K562 (cell line): ENCODE results near the gene IFIT2. TPM values are rescaled to one million over a fixed set of nuclear protein-coding genes. Genes with fewer than 3 reads are reported as not detected.

ENCODE experiments used
- ATAC-seq: fragments of 200-7000 bp; cut with Tn5 transposase; 3 replicates; pipeline ENCODE4 v1.9.1; 2020; ENCODE audit warnings: moderate library complexity
- BruUV-seq: library from RNA; stranded (reverse); fragments of 400-500 nt; replicated peaks from 2 replicates; lab custom pipeline; 2021; lab: Mats Ljungman, UMichigan
- CTCF ChIA-PET: fragments of 300-600 bp; formaldehyde crosslinking; extraction: SDS; loops from one replicate; lab custom pipeline; 2021; ENCODE audit warnings: low intra/inter-chr PET ratio; lab: Yijun Ruan, JAX
- POLR2A ChIA-PET: fragments of 300-600, 350-650 bp; sonication (Branson Sonifier 250); formaldehyde crosslinking; extraction: SDS; loops from one replicate; lab custom pipeline; 2021; ENCODE audit warnings: antibody characterized with exemption, inconsistent platforms; lab: Yijun Ruan, JAX
- DNase-seq, 4 experiments: peaks; one replicate each; pipeline versions ENCODE4 v3.0.0 to v3.0.0-alpha.2; 2011 to 2018; ENCODE audit warnings: low spot score in 3 of 4, mixed read lengths in 3 of 4; ENCODE audit errors: extremely low read depth in 1 of 4
- FAIRE-seq: peaks from 2 replicates; lab custom pipeline; 2011; peaks lifted over from hg19 to GRCh38; lab: Jason Lieb, UNC
- H2AFZ ChIP-seq: 2 replicates; pipeline ENCODE4 v1.6.0; 2011; ENCODE audit warnings: low read depth, low read length, control low read depth, inconsistent platforms
- H3K27ac ChIP-seq: fragments of 200-600 bp; 3 replicates; pipeline ENCODE4 v1.8.0; 2011; ENCODE audit warnings: low read depth, mild to moderate bottlenecking, control low read depth, inconsistent platforms, low read length, moderate library complexity, mixed read lengths; ENCODE audit errors: extremely low read depth
- H3K27me3 ChIP-seq, 2 experiments: fragments of 300-600 bp in 1 of 2; 2 replicates in 1 of 2; 3 replicates in 1 of 2; pipeline versions ENCODE4 v1.6.0 to v1.8.0; 2011; ENCODE audit warnings: inconsistent platforms in 2 of 2, low read length in 2 of 2, mild to moderate bottlenecking in 1 of 2, mixed read lengths in 1 of 2, moderate library complexity in 1 of 2; ENCODE audit not compliant: control insufficient read depth in 2 of 2, insufficient read depth in 2 of 2
- H3K36me3 ChIP-seq: fragments of 300-600 bp; 3 replicates; pipeline ENCODE4 v1.8.0; 2011; ENCODE audit warnings: mild to moderate bottlenecking, low read length, inconsistent platforms; ENCODE audit not compliant: control insufficient read depth, insufficient read depth
- H3K4me1 ChIP-seq, 2 experiments: fragments of 200-600 bp in 1 of 2; replicated peaks in 1 of 2; 2 replicates in 1 of 2; 3 replicates in 1 of 2; pipeline versions ENCODE4 v1.5.1 to v1.8.0; 2011; ENCODE audit warnings: inconsistent platforms in 2 of 2, low read length in 2 of 2, mild to moderate bottlenecking in 1 of 2, mixed read lengths in 1 of 2, moderate library complexity in 1 of 2; ENCODE audit not compliant: control insufficient read depth in 2 of 2, insufficient read depth in 2 of 2
- H3K4me2 ChIP-seq: 2 replicates; pipeline ENCODE4 v1.6.1; 2011; ENCODE audit warnings: low read length, control low read depth, inconsistent platforms, mixed read lengths; ENCODE audit not compliant: insufficient read depth
- H3K4me3 ChIP-seq: fragments of 200-600 bp; sonication (generic), shearing (Covaris generic); 2 replicates; pipeline ENCODE4 v1.5.1; 2016; ENCODE audit warnings: control low read depth, inconsistent platforms
- H3K79me2 ChIP-seq: fragments of 200-600 bp; 3 replicates; pipeline ENCODE4 v1.8.0; 2011; ENCODE audit warnings: low read length, inconsistent platforms; ENCODE audit not compliant: control insufficient read depth, insufficient read depth
- H3K9ac ChIP-seq, 2 experiments: 2 replicates each; pipeline versions ENCODE4 v1.6.0 to v1.6.1; 2011; ENCODE audit warnings: low read depth in 2 of 2, low read length in 2 of 2, control low read depth in 1 of 2, inconsistent platforms in 1 of 2, mild to moderate bottlenecking in 1 of 2, mixed read lengths in 1 of 2; ENCODE audit not compliant: insufficient read depth in 1 of 2
- H3K9me1 ChIP-seq: one replicate; pipeline ENCODE4 v1.6.0; 2011; ENCODE audit warnings: inconsistent platforms, mild to moderate bottlenecking, low read length, moderate library complexity; ENCODE audit not compliant: control insufficient read depth, insufficient read depth
- H3K9me3 ChIP-seq: replicated peaks from 2 replicates; pipeline ENCODE4 v1.5.1; 2011; ENCODE audit warnings: low read depth, low read length, inconsistent platforms; ENCODE audit not compliant: control insufficient read depth, insufficient read depth
- H4K20me1 ChIP-seq: replicated peaks from 2 replicates; pipeline ENCODE4 v1.6.1; 2011; ENCODE audit warnings: low read length, inconsistent platforms, mixed read lengths; ENCODE audit not compliant: control insufficient read depth, insufficient read depth
- EHMT2 ChIP-seq: fragments of 450-650 bp; IDR thresholded peaks from 2 replicates; pipeline ENCODE4 v1.6.1; 2018; ENCODE audit warnings: antibody characterized with exemption
- GTF3C2 ChIP-seq: IDR thresholded peaks from 3 replicates; pipeline ENCODE4 v1.6.1; 2011; ENCODE audit warnings: borderline replicate concordance, mild to moderate bottlenecking, moderate library complexity; ENCODE audit not compliant: insufficient read length; ENCODE audit errors: extremely low read depth
- HIVEP1 ChIP-seq: fragments of 250-450 bp; sonication (Bioruptor Pico); IDR thresholded peaks from 2 replicates; pipeline ENCODE4 v1.4.0; 2020; ENCODE audit warnings: mild to moderate bottlenecking
- MYBL2 ChIP-seq, 2 experiments: fragments of 450-650 bp in 1 of 2; sonication (generic) in 1 of 2; formaldehyde crosslinking in 1 of 2; IDR thresholded peaks; 2 replicates each; pipeline versions ENCODE4 v1.6.1 to v1.8.1; 2017 to 2022; ENCODE audit warnings: borderline replicate concordance in 1 of 2, inconsistent platforms in 1 of 2, low read depth in 1 of 2, mild to moderate bottlenecking in 1 of 2, missing genetic modification reagents in 1 of 2, moderate library complexity in 1 of 2
- SAFB2 ChIP-seq: fragments of 200-400 bp; formaldehyde crosslinking; IDR thresholded peaks from 2 replicates; pipeline ENCODE4 v1.6.1; 2018; ENCODE audit warnings: borderline replicate concordance, low read length, low read depth, moderate library complexity; ENCODE audit not compliant: severe bottlenecking
- SOX6 ChIP-seq: fragments of 450-650 bp; IDR thresholded peaks from 2 replicates; pipeline ENCODE4 v1.6.1; 2014; ENCODE audit warnings: mild to moderate bottlenecking
- TFAM ChIP-seq: fragments of 250-450 bp; sonication (Bioruptor Pico); conservative IDR thresholded peaks from 2 replicates; pipeline ENCODE4 v1.5.0; 2021; ENCODE audit warnings: mild to moderate bottlenecking, moderate library complexity
- ZNF354B ChIP-seq: fragments of 250-450 bp; sonication (Bioruptor Pico); IDR thresholded peaks from 2 replicates; pipeline ENCODE4 v1.4.0; 2020
- ZNF76 ChIP-seq: fragments of 250-450 bp; sonication (Bioruptor Pico); IDR thresholded peaks from 2 replicates; pipeline ENCODE4 v1.4.0; 2020; ENCODE audit warnings: mild to moderate bottlenecking, moderate library complexity, borderline replicate concordance
- WGBS: fragments of 100-300 bp; shearing (Covaris generic); methylation state at CpG from one replicate; pipeline ENCODE4 v1.1.6; 2016; ENCODE audit warnings: low coverage, mixed read lengths; ENCODE audit not compliant: insufficient coverage; ENCODE audit errors: missing lambda C conversion rate; 5-methylcytosine and 5-hydroxymethylcytosine counted together
- in situ Hi-C: fragments of 300-500 bp; cut with MboI; formaldehyde crosslinking; loops from 4 replicates; pipeline ENCODE4 v1.15.0; 2018; ENCODE audit warnings: inconsistent platforms, mixed read lengths
- intact Hi-C: fragments of 100-400 bp; cut with micrococcal nuclease; formaldehyde crosslinking; loops from 2 replicates; pipeline ENCODE4 v1.14.2; 2022
- polyA plus RNA-seq, 8 experiments: library from polyadenylated mRNA; depleted of rRNA in 4 of 8; stranded (reverse) in 5 of 8; unstranded in 3 of 8; fragments of >200 nt; fragmentation: Nextera tagmentation in 2 of 8; fragmentation: Illumina TruSeq in 1 of 8; extraction: Ambion mirVana in 2 of 8; extraction: Trizol in 1 of 8; gene quantifications; 2 replicates each; pipeline versions ENCODE4 v1.2.1 to v1.2.3, GENCODE V29; 2011 to 2014; ENCODE audit warnings: inconsistent platforms in 1 of 8, missing spikeins in 1 of 8
- total RNA-seq, 7 experiments: library from RNA; depleted of rRNA in 6 of 7; stranded (reverse); fragments of >200 nt in 6 of 7; fragmentation: Illumina TruSeq in 2 of 7; extraction: Trizol in 2 of 7; gene quantifications; 2 replicates each; pipeline versions ENCODE4 v1.2.1 to v1.2.3, GENCODE V29; 2011 to 2021; ENCODE audit warnings: low replicate concordance in 1 of 7
- TF ChIP-seq, protein P1 (sequence below): fragments of 250-450 bp; sonication (Bioruptor Pico); IDR thresholded peaks from 2 replicates; pipeline ENCODE4 v1.5.0; 2021; ENCODE audit warnings: mild to moderate bottlenecking, borderline replicate concordance

Gene IFIT2
- total and polyA plus RNA-seq, 9 of the 15 experiments (the other 6 are each of a cell fraction or from before 2014, with no cell fraction given): 0.03 to 0.25 (median 0.10) TPM; not detected in 1

GRCh38 chr10:89256340-89256739, 45.5 kb upstream of the IFIT2 start:
- Histone ChIP-seq H3K4me1 (peaks cover 0 to 6% of the 10 kb centered on the region in 2 experiments; a peak in 2 of 5 replicates), H3K4me2 (no peak overlapping the region), H3K36me3 (no peaks in the 10 kb centered on the region), H3K9me3 (no peaks in the 10 kb centered on the region), H2AFZ (no peak overlapping the region), H3K9me1 (no peaks in the 10 kb centered on the region), H3K27me3 (no peaks in the 10 kb centered on the region), H3K9ac (no peak overlapping the region), H4K20me1 (no peaks in the 10 kb centered on the region), H3K27ac (no peak overlapping the region), H3K4me3 (no peak overlapping the region), H3K79me2 (no peaks in the 10 kb centered on the region)
- POLR2A ChIA-PET: no interaction called here
- in situ Hi-C loops: no loop called here
- DNase-seq (no peak), FAIRE-seq (no peak), ATAC-seq (no peak)
- intact Hi-C loops: no loop called here
- CTCF ChIA-PET: no interaction called here
- BruUV-seq: no TSS peak
- TF ChIP-seq TFAM (CRISPR knock-in tag): no peak
- TF ChIP-seq, protein P1, sequence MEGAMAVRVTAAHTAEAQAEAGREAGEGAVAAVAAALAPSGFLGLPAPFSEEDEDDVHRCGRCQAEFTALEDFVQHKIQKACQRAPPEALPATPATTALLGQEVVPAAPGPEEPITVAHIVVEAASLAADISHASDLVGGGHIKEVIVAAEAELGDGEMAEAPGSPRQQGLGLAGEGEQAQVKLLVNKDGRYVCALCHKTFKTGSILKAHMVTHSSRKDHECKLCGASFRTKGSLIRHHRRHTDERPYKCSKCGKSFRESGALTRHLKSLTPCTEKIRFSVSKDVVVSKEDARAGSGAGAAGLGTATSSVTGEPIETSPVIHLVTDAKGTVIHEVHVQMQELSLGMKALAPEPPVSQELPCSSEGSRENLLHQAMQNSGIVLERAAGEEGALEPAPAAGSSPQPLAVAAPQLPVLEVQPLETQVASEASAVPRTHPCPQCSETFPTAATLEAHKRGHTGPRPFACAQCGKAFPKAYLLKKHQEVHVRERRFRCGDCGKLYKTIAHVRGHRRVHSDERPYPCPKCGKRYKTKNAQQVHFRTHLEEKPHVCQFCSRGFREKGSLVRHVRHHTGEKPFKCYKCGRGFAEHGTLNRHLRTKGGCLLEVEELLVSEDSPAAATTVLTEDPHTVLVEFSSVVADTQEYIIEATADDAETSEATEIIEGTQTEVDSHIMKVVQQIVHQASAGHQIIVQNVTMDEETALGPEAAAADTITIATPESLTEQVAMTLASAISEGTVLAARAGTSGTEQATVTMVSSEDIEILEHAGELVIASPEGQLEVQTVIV (CRISPR knock-in tag): no peak
- TF ChIP-seq GTF3C2: no peak
- no peak for TF ChIP-seq ZNF76 (CRISPR knock-in tag)
- TF ChIP-seq SAFB2: no peak
- no peak for TF ChIP-seq SOX6
- no peak for TF ChIP-seq HIVEP1
- TF ChIP-seq ZNF354B (CRISPR knock-in tag): no peak
- TF ChIP-seq MYBL2 (IDR thresholded peaks at IDR 0.05; ENCODE audit: low read depth): no peak
- TF ChIP-seq MYBL2 (CRISPR knock-in tag; IDR thresholded peaks at IDR 0.05; ENCODE audit: borderline replicate concordance): no peak
- TF ChIP-seq EHMT2: no peak
- 0% methylated on average over 3 of the region's 3 CpGs for WGBS
